ENCODE measurements around the gene TEAD1.

TEAD1 gene

GRCh38 chr11:12827929-12828812 lies 153.9 kb downstream of the TEAD1 start:
- peak overlapping the region; percentile 90 for H3K27ac ChIP-seq
- TF ChIP-seq CTCF (IDR thresholded peaks at IDR 0.05), result no peak
- no peak for TF ChIP-seq ZFX (IDR thresholded peaks at IDR 0.05; ENCODE audit: borderline replicate concordance)

DNA sequence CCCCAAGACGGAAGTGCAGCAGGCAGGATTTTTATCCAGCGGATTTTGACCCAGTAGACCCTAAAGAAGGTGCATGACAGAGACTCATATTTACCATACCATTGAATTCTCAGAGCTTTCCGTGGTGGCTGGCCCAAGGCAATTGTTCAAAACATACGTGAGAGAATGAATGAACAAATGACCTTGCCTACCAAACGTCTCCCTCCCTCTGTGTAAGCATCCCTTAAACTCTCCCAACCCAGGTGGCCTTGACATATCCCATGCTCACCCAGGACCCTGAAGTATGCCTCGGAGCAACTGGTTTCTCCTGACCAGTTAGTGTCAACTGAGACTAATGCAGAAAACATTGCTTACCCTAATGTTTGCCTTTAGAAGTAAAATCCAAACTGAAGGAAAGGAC lies 154.9 kb downstream of the TEAD1 start:
- H3K27ac ChIP-seq, result peak overlapping the region; percentile 90
- TF ChIP-seq ZFX (IDR thresholded peaks at IDR 0.05; ENCODE audit: borderline replicate concordance), result no peak
- TF ChIP-seq CTCF (IDR thresholded peaks at IDR 0.05), result no peak

DNA sequence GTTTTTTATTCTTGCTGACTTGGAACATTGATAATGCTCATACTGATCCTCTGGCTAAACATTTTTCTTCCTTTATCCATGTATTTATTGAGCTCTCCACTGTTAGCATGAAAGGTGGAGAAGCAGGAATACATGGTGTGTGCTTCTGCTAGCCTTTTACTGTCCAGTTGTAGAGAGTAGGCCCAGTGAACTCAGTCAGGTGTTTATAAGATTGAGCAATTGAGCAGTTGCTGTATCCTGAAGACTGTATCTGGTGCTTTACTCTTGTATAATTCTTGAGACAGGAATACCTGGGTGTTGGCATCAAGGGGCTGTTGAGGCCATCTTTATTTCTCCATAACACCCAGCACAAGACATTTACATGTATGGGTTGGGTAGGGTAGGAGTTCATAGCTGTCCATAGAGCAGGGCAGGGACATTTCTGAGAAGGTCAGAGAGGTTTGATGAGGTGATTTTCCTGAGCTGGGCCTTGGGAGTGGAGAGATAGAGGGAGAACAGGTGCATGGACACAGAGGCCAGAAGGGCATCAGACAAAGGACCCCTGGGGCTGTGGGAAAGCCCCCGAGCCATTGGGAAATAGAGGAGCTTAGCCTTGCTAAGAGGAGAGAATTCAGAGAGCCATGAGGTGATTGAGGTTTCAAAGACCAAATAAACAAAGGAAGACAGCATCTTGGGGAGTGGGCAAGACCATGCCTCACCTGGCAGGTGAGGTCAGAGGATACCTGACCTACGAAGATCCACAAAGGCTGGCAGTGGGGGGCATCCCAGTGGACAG lies 155.5 kb downstream of the TEAD1 start:
- no peak overlapping the region for H3K27ac ChIP-seq
- no peak for TF ChIP-seq CTCF (IDR thresholded peaks at IDR 0.05)
- no peak for TF ChIP-seq ZFX (IDR thresholded peaks at IDR 0.05; ENCODE audit: borderline replicate concordance)

DNA sequence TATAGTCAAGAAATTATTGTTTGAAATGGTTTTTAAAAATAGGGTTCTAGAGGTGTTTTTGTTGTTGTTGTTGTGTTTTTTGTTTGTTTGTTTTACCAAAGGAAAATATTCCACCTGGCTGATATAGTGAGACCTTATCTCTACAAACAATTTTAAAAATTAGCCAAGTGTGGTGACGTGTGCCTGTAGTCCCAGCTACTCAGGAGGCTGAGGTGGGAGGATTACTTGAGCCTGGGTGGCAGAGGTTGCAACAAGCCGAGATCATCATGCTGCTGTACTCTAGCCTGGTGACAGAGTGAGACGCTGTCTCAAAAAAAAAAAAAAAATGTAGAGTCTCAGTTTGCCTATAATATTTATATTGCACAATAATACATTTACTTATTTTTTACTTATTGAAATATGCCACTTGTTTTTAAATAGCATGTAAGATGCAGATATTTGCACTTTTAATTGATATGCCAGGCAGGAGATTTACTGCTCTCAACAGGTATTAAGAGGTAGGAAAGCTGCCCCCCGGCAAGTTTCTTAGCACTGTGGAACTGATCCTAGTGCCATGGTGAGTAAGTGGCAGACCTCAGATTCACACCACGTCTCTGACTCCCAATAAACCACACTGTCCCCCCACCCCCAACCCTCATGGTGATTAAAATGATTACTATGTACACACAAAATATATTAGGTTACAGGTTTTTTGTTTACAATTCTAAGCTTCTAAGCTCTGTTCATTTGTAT lies 157.4 kb downstream of the TEAD1 start:
- H3K27ac ChIP-seq, result no peak overlapping the region

GRCh38 chr11:12832480-12833224 lies 158.4 kb downstream of the TEAD1 start:
- no peak overlapping the region for H3K27ac ChIP-seq
- TF ChIP-seq ZFX (IDR thresholded peaks at IDR 0.05; ENCODE audit: borderline replicate concordance), result no peak
- TF ChIP-seq CTCF (IDR thresholded peaks at IDR 0.05), result no peak

More for the DNA sequence above, 157.4 kb downstream of the TEAD1 start:
- TF ChIP-seq CTCF (IDR thresholded peaks at IDR 0.05), result no peak

DNA sequence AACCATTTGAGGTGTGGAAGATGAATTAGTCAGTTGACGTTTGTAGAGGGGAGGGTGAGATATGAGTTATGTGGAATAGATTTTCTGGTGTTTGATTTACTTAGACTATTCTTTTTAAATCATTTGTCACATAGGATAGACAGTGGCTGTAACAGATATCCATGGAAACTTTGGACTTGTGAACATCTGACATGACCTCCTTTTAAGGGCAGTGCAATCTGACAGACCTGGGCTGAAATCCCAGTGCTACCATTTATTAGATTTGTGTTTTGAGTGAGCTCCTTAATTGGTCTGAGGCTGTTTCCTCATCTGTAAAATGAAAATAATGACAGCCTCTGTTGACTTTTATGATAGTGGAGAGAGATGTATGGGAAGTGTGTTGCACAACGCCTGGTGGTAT lies 159.9 kb downstream of the TEAD1 start:
- H3K27ac ChIP-seq, result no peak overlapping the region

More for the DNA sequence above, 159.9 kb downstream of the TEAD1 start:
- TF ChIP-seq CTCF (IDR thresholded peaks at IDR 0.05), result no peak

Measured in 22Rv1 (cell line).